ENCODE measurements around the gene MKKS.

MKKS gene

GRCh38 chr20:10367693-10367942, 66.4 kb downstream of the MKKS start:
- no peak for DNase-seq

- DNase-seq = no peak
These were observed 66.9 kb downstream of the MKKS start for GRCh38 chr20:10366898-10367692.

- DNase-seq = no peak
These were observed 71.3 kb downstream of the MKKS start for GRCh38 chr20:10362674-10363073.

- no peak for DNase-seq
These were observed 73.1 kb downstream of the MKKS start for GRCh38 chr20:10360878-10361277.

GRCh38 chr20:10359621-10360040, 74.4 kb downstream of the MKKS start:
- DNase-seq = no peak

GRCh38 chr20:10357974-10358373, 76.0 kb downstream of the MKKS start:
- DNase-seq = no peak

GRCh38 chr20:10357061-10357708, 76.8 kb downstream of the MKKS start:
- DNase-seq = no peak

GRCh38 chr20:10356628-10357027, 77.4 kb downstream of the MKKS start:
- no peak for DNase-seq

- DNase-seq = no peak
These were observed 80.8 kb downstream of the MKKS start for GRCh38 chr20:10352934-10353824.
